T-cell (primary cell): ENCODE measurements around the gene MRPS25. TPM values are rescaled to one million over a fixed set of nuclear protein-coding genes. Genes with fewer than 3 reads are reported as not detected.

Experiments used
- ATAC-seq, 4 experiments: fragments of 200-7000 bp in 3 of 4; fragments of 150-1000 bp in 1 of 4; cut with Tn5 transposase; replicated peaks in 1 of 4; 1 replicate in 3 of 4; 2 replicates in 1 of 4; pipeline ENCODE4 v1.10.0; 2021; ENCODE audit warnings: moderate library complexity in 3 of 4, mild to moderate bottlenecking in 2 of 4, moderate number of reproducible peaks in 1 of 4
- CTCF ChIA-PET, 2 donors: fragments of 300-600 bp; sonication (Branson Sonifier 250); formaldehyde crosslinking; loops; one replicate each; lab custom pipeline; 2022; ENCODE audit warnings: antibody characterized with exemption in 2 of 2; lab: Charles Lee
- POLR2A ChIA-PET, 2 donors: fragments of 300-600 bp; sonication (Branson Sonifier 250); formaldehyde crosslinking; loops; one replicate each; lab custom pipeline; 2022; ENCODE audit warnings: antibody characterized with exemption in 2 of 2; lab: Charles Lee
- DNase-seq, 35 experiments: peaks; one replicate each; pipeline versions ENCODE4 v3.0.0 to v3.0.0-alpha.2; 2013 to 2023
- H3K27ac ChIP-seq: one replicate; pipeline ENCODE4 v1.5.1; 2013; ENCODE audit warnings: low read length
- H3K27me3 ChIP-seq, 2 experiments: replicated peaks in 1 of 2; 1 replicate in 1 of 2; 2 replicates in 1 of 2; pipeline versions ENCODE4 v1.6.1 to v1.7.0; 2013; ENCODE audit warnings: low read length in 1 of 2, mixed read lengths in 1 of 2; ENCODE audit not compliant: control insufficient read depth in 2 of 2, insufficient read depth in 2 of 2; ENCODE audit errors: extremely low read depth in 1 of 2
- H3K36me3 ChIP-seq, 2 donors: 1 replicate in 1 of 2; 2 replicates in 1 of 2; pipeline versions ENCODE4 v1.6.1 to v1.7.0; 2013; ENCODE audit warnings: low read length in 1 of 2; ENCODE audit not compliant: control insufficient read depth in 2 of 2, insufficient read depth in 1 of 2; ENCODE audit errors: extremely low read depth in 1 of 2
- H3K4me1 ChIP-seq, 2 experiments: 1 replicate in 1 of 2; 2 replicates in 1 of 2; pipeline versions ENCODE4 v1.6.1 to v1.7.0; 2013; ENCODE audit warnings: low read length in 2 of 2, mixed read lengths in 1 of 2; ENCODE audit not compliant: insufficient read depth in 2 of 2, control insufficient read depth in 1 of 2; ENCODE audit errors: extremely low read depth in 1 of 2
- H3K4me3 ChIP-seq, 2 donors: 1 replicate in 1 of 2; 2 replicates in 1 of 2; pipeline versions ENCODE4 v1.5.1 to v1.7.0; 2013; ENCODE audit warnings: mild to moderate bottlenecking in 2 of 2, low read length in 1 of 2, moderate library complexity in 1 of 2; ENCODE audit not compliant: control insufficient read depth in 1 of 2; ENCODE audit errors: extremely low read depth in 1 of 2
- H3K9me3 ChIP-seq: 2 replicates; pipeline ENCODE4 v1.7.0; 2013
- H3K27ac Mint-ChIP-seq, 2 donors: one replicate each; pipeline ENCODE4 v1.8.0; 2020 to 2021; ENCODE audit warnings: mild to moderate bottlenecking in 2 of 2, mixed read lengths in 2 of 2
- H3K27me3 Mint-ChIP-seq, 2 donors: one replicate each; pipeline ENCODE4 v1.8.0; 2021 to 2022; ENCODE audit warnings: mixed read lengths in 2 of 2
- H3K36me3 Mint-ChIP-seq: one replicate; pipeline ENCODE4 v1.8.0; 2021; ENCODE audit warnings: mixed read lengths
- H3K4me1 Mint-ChIP-seq, 3 donors: one replicate each; pipeline ENCODE4 v1.8.0; 2020 to 2022; ENCODE audit warnings: mixed read lengths in 3 of 3, mild to moderate bottlenecking in 1 of 3
- H3K4me3 Mint-ChIP-seq, 3 donors: one replicate each; pipeline ENCODE4 v1.8.0; 2020 to 2022; ENCODE audit warnings: mild to moderate bottlenecking in 3 of 3, mixed read lengths in 3 of 3, moderate library complexity in 3 of 3
- H3K9me3 Mint-ChIP-seq, 3 donors: one replicate each; pipeline ENCODE4 v1.8.0; 2020 to 2022; ENCODE audit warnings: mixed read lengths in 3 of 3
- WGBS: methylation state at CpG from one replicate; pipeline ENCODE4 v1.1.5; 2013; ENCODE audit warnings: missing lambda C conversion rate; ENCODE audit not compliant: insufficient coverage; 5-methylcytosine and 5-hydroxymethylcytosine counted together
- total RNA-seq, 35 experiments: library from RNA in 6 of 35; stranded (reverse) in 6 of 35; fragments of 120-200 nt in 1 of 35; gene quantifications; one replicate each; pipeline versions ENCODE4 v1.2.1 to v1.2.4 and lab custom pipeline; 2013 to 2026

Gene MRPS25
- total RNA-seq, 5 donors from 2014 or later (not counting 1 experiment from before 2014, with no cell fraction given): 55.7 to 102 (median 87.3) TPM

DNA sequence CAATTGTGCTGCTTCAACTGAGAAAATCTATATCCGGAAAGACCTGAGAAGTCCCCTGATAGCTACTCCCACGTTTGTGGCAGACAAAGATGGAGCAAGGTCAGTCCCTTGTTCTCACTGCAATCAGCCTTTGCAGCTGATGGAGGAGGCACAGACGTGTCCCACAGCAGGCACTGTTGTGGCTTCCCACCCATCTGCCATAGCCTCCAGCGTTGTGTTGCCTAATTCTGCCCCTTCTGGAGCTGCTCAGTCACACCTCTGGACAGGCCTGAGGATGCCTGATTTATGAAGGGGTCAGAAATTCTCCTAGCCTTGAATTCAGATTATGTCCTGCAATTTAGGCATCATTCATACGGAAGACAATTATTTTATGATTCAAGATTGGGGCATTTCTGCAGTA, 41.9 kb downstream of the MRPS25 start:
- DNase-seq (no peak), ATAC-seq (no peak)
- Histone ChIP-seq H3K27me3 (no peaks in the 10 kb centered on the region), H3K4me1 (no peaks in the 10 kb centered on the region), H3K4me3 (no peak overlapping the region), H3K36me3 (peaks cover 10 to 72% of the 10 kb centered on the region in 2 donors), H3K9me3 (no peaks in the 10 kb centered on the region), H3K27ac (no peak overlapping the region)
- Mint-ChIP-seq H3K4me1 (peaks cover 0 to 2% (median 0%) of the 10 kb centered on the region in 3 donors), H3K9me3 (no peaks in the 10 kb centered on the region), H3K4me3 (no peak overlapping the region), H3K27ac (no peak overlapping the region), H3K36me3 (peaks cover 69% of the 10 kb centered on the region), H3K27me3 (no peaks in the 10 kb centered on the region)
- 89% methylated on average over 3 of the region's 5 CpGs for WGBS
- POLR2A ChIA-PET: no interaction called here
- CTCF ChIA-PET: no interaction called here

DNA sequence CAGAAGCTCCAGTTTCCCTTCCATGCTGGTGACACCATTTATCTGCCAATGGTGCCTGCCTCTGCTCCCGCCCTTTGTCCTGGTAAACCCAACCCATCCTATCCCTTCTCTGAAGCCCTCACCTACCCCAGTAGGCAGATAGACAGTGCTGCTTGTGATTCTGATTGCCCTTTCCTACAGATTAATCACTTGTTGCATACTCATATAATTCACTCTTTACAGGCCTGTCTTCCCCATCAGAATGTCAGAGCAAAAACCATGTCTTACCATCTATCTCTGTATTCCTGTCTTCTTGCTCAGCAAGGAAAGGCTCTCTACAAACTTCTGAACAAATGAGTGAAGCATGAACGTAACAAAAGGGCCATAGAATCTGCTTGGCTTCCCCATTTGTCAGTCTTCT, 47.9 kb downstream of the MRPS25 start:
- H3K27me3 Mint-ChIP-seq: no peaks in the 10 kb centered on the region
- no peaks in the 10 kb centered on the region for H3K4me1 Mint-ChIP-seq
- ATAC-seq (no peak), DNase-seq (no peak)
- H3K27me3 ChIP-seq: no peaks in the 10 kb centered on the region
- H3K36me3 ChIP-seq: peaks cover 22 to 80% of the 10 kb centered on the region in 2 donors
- CTCF ChIA-PET: no interaction called here
- no peaks in the 10 kb centered on the region for H3K9me3 ChIP-seq
- POLR2A ChIA-PET: interaction anchor here in 1 of 2 donors (0.9 kb wide), 1 partner anchor 12 kb away, joined by 10 read pairs; no protein-coding TSS in a partner anchor
- H3K4me3 Mint-ChIP-seq: no peak overlapping the region
- no peak overlapping the region for H3K4me3 ChIP-seq
- no peaks in the 10 kb centered on the region for H3K9me3 Mint-ChIP-seq
- no peak overlapping the region for H3K27ac ChIP-seq
- 100% methylated on average over 1 of the region's 2 CpGs for WGBS
- H3K4me1 ChIP-seq: no peaks in the 10 kb centered on the region
- no peak overlapping the region for H3K27ac Mint-ChIP-seq
- H3K36me3 Mint-ChIP-seq: peaks cover 77% of the 10 kb centered on the region

- H3K36me3 ChIP-seq: peaks cover 24 to 64% of the 10 kb centered on the region in 2 donors
- H3K9me3 Mint-ChIP-seq: no peaks in the 10 kb centered on the region
- no peak overlapping the region for H3K4me3 Mint-ChIP-seq
- no peaks in the 10 kb centered on the region for H3K9me3 ChIP-seq
- 100% methylated on average over 1 of the region's 4 CpGs for WGBS
- no peaks in the 10 kb centered on the region for H3K27me3 Mint-ChIP-seq
- no peak overlapping the region for H3K27ac Mint-ChIP-seq
- no peak overlapping the region for H3K27ac ChIP-seq
- ChIA-PET POLR2A (no interaction called here), CTCF (no interaction called here)
- no peaks in the 10 kb centered on the region for H3K27me3 ChIP-seq
- H3K36me3 Mint-ChIP-seq: peaks cover 74% of the 10 kb centered on the region
- DNase-seq (no peak), ATAC-seq (no peak)
- H3K4me1 ChIP-seq: no peaks in the 10 kb centered on the region
- H3K4me1 Mint-ChIP-seq: peaks cover 0 to 2% (median 0%) of the 10 kb centered on the region in 3 donors
- H3K4me3 ChIP-seq: no peak overlapping the region
These were observed 49.7 kb downstream of the MRPS25 start for GRCh38 chr3:15015456-15015855.

DNA sequence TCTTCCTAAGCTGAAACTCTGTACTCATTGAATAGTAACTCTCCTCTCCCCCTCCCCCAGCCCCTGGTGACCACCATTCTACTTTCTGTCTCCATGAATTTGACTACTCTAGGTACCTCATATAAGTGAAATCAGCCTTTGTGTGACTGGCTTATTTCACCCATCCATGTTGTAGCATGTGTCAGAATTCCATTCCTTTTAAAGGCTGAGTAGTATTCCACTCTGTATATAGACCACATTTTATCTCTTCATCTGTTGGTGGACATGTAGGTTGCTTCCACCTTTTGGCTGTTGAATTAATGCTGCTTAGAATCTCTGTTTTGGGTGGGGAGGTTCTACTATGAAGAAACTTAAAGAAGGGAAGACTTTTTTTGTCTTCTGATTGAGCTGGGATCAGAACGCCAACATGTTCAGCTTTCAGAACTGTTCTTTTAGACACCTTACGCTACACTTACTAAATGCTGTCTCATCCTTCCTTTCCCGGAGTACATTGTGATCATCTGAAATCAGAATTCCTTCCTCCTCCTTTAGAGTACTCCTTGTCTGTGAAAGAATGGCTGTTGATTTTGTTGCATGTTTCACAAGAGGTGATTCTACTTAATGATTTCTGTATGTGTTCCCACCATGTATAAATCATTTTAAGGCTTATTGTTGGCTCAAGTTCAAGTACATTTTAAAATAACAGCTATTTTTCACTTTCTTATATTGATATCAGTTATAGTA, 50.3 kb downstream of the MRPS25 start:
- H3K27me3 ChIP-seq: no peaks in the 10 kb centered on the region
- no peak overlapping the region for H3K4me3 ChIP-seq
- H3K27ac Mint-ChIP-seq: no peak overlapping the region
- no peak overlapping the region for H3K4me3 Mint-ChIP-seq
- POLR2A ChIA-PET: no interaction called here
- peaks cover 73% of the 10 kb centered on the region for H3K36me3 Mint-ChIP-seq
- CTCF ChIA-PET: no interaction called here
- H3K27ac ChIP-seq: no peak overlapping the region
- no peaks in the 10 kb centered on the region for H3K27me3 Mint-ChIP-seq
- no peaks in the 10 kb centered on the region for H3K9me3 Mint-ChIP-seq
- DNase-seq: no peak
- no peaks in the 10 kb centered on the region for H3K9me3 ChIP-seq
- WGBS: no CpG with 5 or more reads among the region's 3 CpGs
- H3K36me3 ChIP-seq: peaks cover 21 to 58% of the 10 kb centered on the region in 2 donors
- no peak for ATAC-seq
- no peaks in the 10 kb centered on the region for H3K4me1 ChIP-seq
- peaks cover 0 to 2% (median 0%) of the 10 kb centered on the region in 3 donors for H3K4me1 Mint-ChIP-seq

DNA sequence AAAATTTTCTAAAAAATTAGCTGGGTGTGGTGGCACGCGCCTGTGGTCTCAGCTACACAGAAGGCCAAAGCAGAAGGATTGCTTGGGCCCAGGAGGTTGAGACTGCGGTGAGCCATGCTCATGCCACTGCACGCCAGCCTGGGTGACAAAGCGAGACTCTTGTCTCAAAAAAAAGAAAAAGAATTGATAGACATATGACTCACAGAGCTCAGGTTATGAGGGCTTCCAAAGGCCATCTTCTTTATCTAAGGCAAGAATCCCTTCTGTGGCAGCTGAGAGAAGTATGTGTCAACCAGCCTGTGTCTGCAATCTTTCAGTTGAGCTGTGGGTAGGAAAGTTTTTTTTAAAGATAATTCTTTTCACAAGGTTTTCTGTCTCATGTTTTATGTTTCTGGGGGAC, 53.9 kb downstream of the MRPS25 start:
- Mint-ChIP-seq H3K4me1 (peaks cover 0 to 2% (median 0%) of the 10 kb centered on the region in 3 donors), H3K27me3 (no peaks in the 10 kb centered on the region), H3K36me3 (peaks cover 61% of the 10 kb centered on the region), H3K27ac (no peak overlapping the region), H3K4me3 (no peak overlapping the region), H3K9me3 (no peaks in the 10 kb centered on the region)
- peaks cover 20 to 51% of the 10 kb centered on the region in 2 donors for H3K36me3 ChIP-seq
- H3K4me3 ChIP-seq: no peak overlapping the region
- ATAC-seq (no peak), DNase-seq (no peak)
- no peaks in the 10 kb centered on the region for H3K4me1 ChIP-seq
- 100% methylated on average over 4 of the region's 5 CpGs for WGBS
- H3K27me3 ChIP-seq: no peaks in the 10 kb centered on the region
- POLR2A ChIA-PET: no interaction called here
- CTCF ChIA-PET: no interaction called here
- no peaks in the 10 kb centered on the region for H3K9me3 ChIP-seq
- no peak overlapping the region for H3K27ac ChIP-seq

GRCh38 chr3:15010664-15011063, 54.5 kb downstream of the MRPS25 start:
- Mint-ChIP-seq H3K9me3 (no peaks in the 10 kb centered on the region), H3K4me1 (peaks cover 0 to 2% (median 0%) of the 10 kb centered on the region in 3 donors), H3K36me3 (peaks cover 58% of the 10 kb centered on the region), H3K4me3 (no peak overlapping the region), H3K27me3 (no peaks in the 10 kb centered on the region), H3K27ac (no peak overlapping the region)
- CTCF ChIA-PET: no interaction called here
- no peak overlapping the region for H3K4me3 ChIP-seq
- POLR2A ChIA-PET: interaction anchor here in 1 of 2 donors (0.7 kb wide), 1 partner anchor 1464 kb away, joined by 4 read pairs; no protein-coding TSS in a partner anchor
- peaks cover 20 to 46% of the 10 kb centered on the region in 2 donors for H3K36me3 ChIP-seq
- H3K4me1 ChIP-seq: no peaks in the 10 kb centered on the region
- DNase-seq (no peak), ATAC-seq (no peak)
- H3K27me3 ChIP-seq: no peaks in the 10 kb centered on the region
- H3K27ac ChIP-seq: no peak overlapping the region
- 100% methylated on average over 1 of the region's 1 CpG for WGBS
- H3K9me3 ChIP-seq: no peaks in the 10 kb centered on the region
